A549 (cell line): ENCODE measurements around the gene P2RX3.

ENCODE experiments used
- CEBPB ChIP-seq, 2 experiments: fragments of >200 bp in 1 of 2; sonication (Bioruptor Twin) in 1 of 2; formaldehyde crosslinking in 1 of 2; IDR thresholded peaks; 2 replicates each; pipeline ENCODE4 v1.6.1; 2012 to 2016
- EP300 ChIP-seq, 2 experiments: fragments of >200 bp; sonication (Bioruptor Twin); formaldehyde crosslinking; IDR thresholded peaks; 2 replicates in 1 of 2; 3 replicates in 1 of 2; pipeline ENCODE4 v1.6.1; 2016 to 2017
- ESRRA ChIP-seq: fragments of 150-350 bp; IDR thresholded peaks from 2 replicates; pipeline ENCODE4 v1.6.1; 2014; ENCODE audit warnings: mild to moderate bottlenecking, low read length, borderline replicate concordance
- RAD21 ChIP-seq, 2 experiments: fragments of >200 bp in 1 of 2; sonication (Bioruptor Twin) in 1 of 2; formaldehyde crosslinking in 1 of 2; IDR thresholded peaks in 1 of 2; conservative IDR thresholded peaks in 1 of 2; 2 replicates in 1 of 2; 3 replicates in 1 of 2; pipeline ENCODE4 v1.6.1; 2012 to 2018; ENCODE audit warnings: inconsistent platforms in 1 of 2
- RCOR1 ChIP-seq: fragments of 150-350 bp; IDR thresholded peaks from 2 replicates; pipeline ENCODE4 v1.6.1; 2014; ENCODE audit warnings: antibody characterized with exemption, low read length, low read depth
- TF ChIP-seq, protein P1 (sequence below): fragments of >200 bp; sonication (Bioruptor Twin); formaldehyde crosslinking; IDR thresholded peaks from 3 replicates; pipeline ENCODE4 v1.5.1; 2016

DNA sequence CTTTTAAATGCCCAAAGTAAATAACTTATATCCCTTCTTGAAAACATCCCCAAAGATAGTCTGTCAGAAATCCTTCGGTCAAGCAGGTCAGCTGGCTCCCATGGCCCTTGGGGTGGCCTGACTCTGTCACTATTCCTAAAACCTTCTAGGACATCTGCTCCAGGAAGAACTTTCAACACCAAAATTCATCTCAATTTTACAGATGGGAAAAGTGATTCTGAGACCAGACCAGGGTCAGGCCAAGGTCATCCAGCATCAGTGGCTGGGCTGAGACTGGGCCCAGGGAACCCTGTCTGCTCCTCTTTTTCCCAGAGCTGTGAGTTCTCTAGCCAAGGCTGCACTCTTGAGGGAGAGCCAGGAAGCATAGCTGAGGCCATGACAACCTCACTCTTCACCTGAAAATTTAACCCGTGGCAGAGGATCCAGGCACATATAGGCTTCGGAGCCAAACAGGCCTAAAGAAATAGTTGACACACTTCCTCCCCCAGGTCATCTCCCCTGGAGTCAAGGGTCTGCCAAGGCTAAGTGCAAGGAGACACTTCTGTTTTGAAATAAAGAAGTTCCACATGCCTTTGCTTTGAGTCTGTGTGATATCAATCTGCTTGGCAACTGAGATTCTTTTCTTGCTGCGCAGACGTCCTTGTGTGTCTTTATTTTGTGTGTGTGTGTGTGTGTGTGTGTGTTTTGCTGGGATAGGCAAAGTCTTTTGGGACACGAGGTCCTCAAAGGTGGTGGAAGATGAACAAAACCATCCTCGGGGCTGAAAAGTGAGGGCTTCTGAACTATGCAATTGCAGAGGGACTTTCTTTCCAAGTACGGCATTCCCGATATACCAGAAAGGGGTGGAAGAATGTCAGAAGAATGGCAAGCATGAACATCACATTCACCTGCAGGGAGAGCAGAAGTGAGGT lies 69.1 kb downstream of the P2RX3 start:
- no peak for TF ChIP-seq RAD21 (conservative IDR thresholded peaks at IDR 0.05 in 1 of 2, IDR thresholded peaks at IDR 0.05 in 1 of 2)
- no peak for TF ChIP-seq RCOR1
- TF ChIP-seq, protein P1, sequence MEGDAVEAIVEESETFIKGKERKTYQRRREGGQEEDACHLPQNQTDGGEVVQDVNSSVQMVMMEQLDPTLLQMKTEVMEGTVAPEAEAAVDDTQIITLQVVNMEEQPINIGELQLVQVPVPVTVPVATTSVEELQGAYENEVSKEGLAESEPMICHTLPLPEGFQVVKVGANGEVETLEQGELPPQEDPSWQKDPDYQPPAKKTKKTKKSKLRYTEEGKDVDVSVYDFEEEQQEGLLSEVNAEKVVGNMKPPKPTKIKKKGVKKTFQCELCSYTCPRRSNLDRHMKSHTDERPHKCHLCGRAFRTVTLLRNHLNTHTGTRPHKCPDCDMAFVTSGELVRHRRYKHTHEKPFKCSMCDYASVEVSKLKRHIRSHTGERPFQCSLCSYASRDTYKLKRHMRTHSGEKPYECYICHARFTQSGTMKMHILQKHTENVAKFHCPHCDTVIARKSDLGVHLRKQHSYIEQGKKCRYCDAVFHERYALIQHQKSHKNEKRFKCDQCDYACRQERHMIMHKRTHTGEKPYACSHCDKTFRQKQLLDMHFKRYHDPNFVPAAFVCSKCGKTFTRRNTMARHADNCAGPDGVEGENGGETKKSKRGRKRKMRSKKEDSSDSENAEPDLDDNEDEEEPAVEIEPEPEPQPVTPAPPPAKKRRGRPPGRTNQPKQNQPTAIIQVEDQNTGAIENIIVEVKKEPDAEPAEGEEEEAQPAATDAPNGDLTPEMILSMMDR = no peak
- TF ChIP-seq EP300 (IDR thresholded peaks at IDR 0.05) = no peak
- TF ChIP-seq CEBPB (IDR thresholded peaks at IDR 0.05) = no peak
- TF ChIP-seq ESRRA = no peak
